Middle frontal gyrus (tissue), 1 donor: ENCODE results near the gene HTRA2.

Experiments
- DNase-seq: peaks from one replicate; pipeline ENCODE4 v3.0.0-alpha.2; 2015; ENCODE audit warnings: low spot score; ENCODE audit errors: extremely low spot score

Gene HTRA2

GRCh38 chr2:74499940-74500577, 29.7 kb upstream of the HTRA2 start:
- DNase-seq: no peak

GRCh38 chr2:74500578-74500946, 29.2 kb upstream of the HTRA2 start:
- DNase-seq: no peak

GRCh38 chr2:74501335-74502071, 28.2 kb upstream of the HTRA2 start:
- no peak for DNase-seq

- no peak for DNase-seq
Observed at GRCh38 chr2:74502147-74502719, 27.5 kb upstream of the HTRA2 start.

GRCh38 chr2:74502720-74503505, 26.8 kb upstream of the HTRA2 start:
- no peak for DNase-seq

- no peak for DNase-seq
Observed at GRCh38 chr2:74503506-74504475, 25.9 kb upstream of the HTRA2 start.

- DNase-seq: no peak
Observed at GRCh38 chr2:74504591-74504990, 25.1 kb upstream of the HTRA2 start.

GRCh38 chr2:74505448-74506246, 24.1 kb upstream of the HTRA2 start:
- DNase-seq: no peak

GRCh38 chr2:74507145-74507925, 22.4 kb upstream of the HTRA2 start, which contains the start of gene PCGF1:
TSS of gene PCGF1 (minus strand) at chr2:74507695. CDS start at chr2:74507668, 27 bp downstream.
- DNase-seq: peak; percentile 92

- no peak for DNase-seq
Observed at GRCh38 chr2:74507926-74508520, 21.7 kb upstream of the HTRA2 start.

GRCh38 chr2:74510272-74510671, 19.5 kb upstream of the HTRA2 start:
- no peak for DNase-seq

- DNase-seq: no peak
Observed at GRCh38 chr2:74511104-74511989, 18.4 kb upstream of the HTRA2 start.

GRCh38 chr2:74512744-74513604, 16.8 kb upstream of the HTRA2 start:
- DNase-seq: no peak

- no peak for DNase-seq
Observed at GRCh38 chr2:74513605-74514367, 15.9 kb upstream of the HTRA2 start.

- no peak for DNase-seq
Observed at GRCh38 chr2:74514368-74515270, 15.1 kb upstream of the HTRA2 start, which contains the start of gene TLX2. TSS of gene TLX2 (plus strand) at chr2:74514450. CDS start at chr2:74514807, 357 bp downstream.
